Measurements from ENCODE around the gene GAL3ST2. TPM values are rescaled to one million over a fixed set of nuclear protein-coding genes. Genes with fewer than 3 reads are reported as not detected.

The GAL3ST2 gene
- total RNA-seq, 6 experiments from 2014 or later = 0.17 to 0.26 (median 0.23) TPM; not detected in 2

DNA sequence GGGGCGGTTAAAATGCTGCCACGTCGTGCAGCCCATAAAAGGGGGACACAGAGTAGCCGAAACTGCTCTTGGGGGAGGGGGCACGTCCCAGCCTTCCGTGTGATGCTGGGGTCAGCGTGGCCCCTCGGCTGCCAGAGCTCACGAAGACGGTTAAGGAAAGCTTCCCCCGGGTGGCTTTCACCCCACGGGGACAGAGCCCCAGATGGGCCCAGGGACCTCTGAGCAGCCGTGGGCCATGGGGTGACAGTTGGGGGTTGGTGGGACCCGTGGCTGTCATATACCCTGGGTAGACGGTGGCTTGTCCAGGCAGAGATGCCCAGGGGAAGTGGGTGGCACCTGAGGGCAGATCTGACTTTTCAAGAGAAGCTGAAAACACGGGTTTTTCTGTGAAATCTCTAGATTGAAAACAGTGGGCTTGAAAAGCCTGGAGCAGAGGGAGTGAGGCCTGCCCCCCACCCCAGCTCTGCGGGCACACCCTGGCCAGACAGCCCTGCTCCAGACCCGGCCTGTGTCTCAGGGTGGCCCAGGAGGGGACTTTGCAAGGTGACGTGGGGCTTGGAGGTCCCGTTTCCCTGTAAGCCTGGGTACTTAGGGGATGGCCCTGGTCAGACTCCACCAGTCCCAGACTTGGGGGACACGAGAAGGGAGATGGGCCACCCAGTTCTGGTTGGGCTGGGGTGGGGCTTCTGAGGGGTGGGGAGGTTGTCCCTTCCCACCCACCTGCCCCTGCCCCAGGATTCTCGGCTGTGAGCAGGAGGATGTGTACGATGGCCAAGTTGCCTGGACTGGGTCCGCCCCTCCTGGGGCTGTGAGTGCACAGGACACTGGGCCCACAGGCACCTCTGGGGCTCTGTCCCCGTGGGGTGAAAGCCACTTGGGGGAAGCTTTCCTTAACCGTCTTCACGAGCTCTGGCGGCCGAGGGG is 33.0 kb downstream of the GAL3ST2 start:
- no peaks in the 10 kb centered on the region for H3K9me3 Mint-ChIP-seq
- H3K4me3 Mint-ChIP-seq = no peak overlapping the region
- H3K36me3 Mint-ChIP-seq (ENCODE audit: low read depth) = no peaks in the 10 kb centered on the region
- no peak overlapping the region for H3K27ac Mint-ChIP-seq
- peaks cover 21% of the 10 kb centered on the region for H3K27me3 Mint-ChIP-seq (ENCODE audit: insufficient read depth)
- no peak for DNase-seq
- TF ChIP-seq, protein P1, sequence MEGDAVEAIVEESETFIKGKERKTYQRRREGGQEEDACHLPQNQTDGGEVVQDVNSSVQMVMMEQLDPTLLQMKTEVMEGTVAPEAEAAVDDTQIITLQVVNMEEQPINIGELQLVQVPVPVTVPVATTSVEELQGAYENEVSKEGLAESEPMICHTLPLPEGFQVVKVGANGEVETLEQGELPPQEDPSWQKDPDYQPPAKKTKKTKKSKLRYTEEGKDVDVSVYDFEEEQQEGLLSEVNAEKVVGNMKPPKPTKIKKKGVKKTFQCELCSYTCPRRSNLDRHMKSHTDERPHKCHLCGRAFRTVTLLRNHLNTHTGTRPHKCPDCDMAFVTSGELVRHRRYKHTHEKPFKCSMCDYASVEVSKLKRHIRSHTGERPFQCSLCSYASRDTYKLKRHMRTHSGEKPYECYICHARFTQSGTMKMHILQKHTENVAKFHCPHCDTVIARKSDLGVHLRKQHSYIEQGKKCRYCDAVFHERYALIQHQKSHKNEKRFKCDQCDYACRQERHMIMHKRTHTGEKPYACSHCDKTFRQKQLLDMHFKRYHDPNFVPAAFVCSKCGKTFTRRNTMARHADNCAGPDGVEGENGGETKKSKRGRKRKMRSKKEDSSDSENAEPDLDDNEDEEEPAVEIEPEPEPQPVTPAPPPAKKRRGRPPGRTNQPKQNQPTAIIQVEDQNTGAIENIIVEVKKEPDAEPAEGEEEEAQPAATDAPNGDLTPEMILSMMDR (IDR thresholded peaks at IDR 0.05) = no peak
- H3K4me1 Mint-ChIP-seq (ENCODE audit: low read depth) = no peaks in the 10 kb centered on the region

DNA sequence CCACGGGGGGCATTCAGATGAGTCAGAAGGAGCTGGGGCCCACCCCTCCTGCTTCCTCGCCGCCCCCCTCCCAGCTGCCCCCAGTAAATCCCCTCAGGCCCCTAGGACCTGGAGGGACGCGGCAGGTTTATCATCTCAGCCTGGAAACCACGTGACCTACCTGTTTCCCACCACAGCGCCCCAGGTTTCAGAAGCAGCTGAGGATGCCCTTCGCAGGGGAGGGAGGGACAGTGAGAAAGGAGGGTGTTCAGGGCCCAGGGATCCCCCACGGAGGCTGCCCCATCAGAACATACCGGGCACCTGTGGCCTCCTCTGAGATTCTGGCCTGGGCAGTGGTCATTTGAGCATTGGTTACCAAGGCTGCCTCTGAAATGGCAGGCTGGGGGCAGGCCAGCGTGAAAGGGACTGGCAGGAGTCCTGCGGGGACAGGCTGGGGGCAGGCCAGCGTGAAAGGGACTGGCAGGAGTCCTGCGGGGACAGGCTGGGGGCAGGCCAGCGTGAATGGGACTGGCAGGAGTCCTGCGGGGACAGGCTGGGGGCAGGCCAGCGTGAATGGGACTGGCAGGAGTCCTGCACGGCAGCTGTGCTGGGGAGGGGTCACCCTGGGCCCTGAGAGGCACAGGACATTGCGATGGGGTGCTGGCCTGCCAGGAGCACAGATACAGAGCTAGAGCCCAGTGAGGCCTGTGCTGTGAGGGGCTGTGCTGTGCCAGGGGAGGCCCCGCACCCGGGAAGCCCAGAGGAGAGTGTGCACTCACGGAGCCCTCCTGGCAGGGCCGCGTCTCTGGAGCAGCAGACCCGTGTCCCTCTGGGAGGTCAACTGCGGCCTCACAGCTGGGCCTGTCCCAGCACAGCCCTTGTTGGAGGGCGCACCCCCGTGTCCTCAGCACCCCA is 33.9 kb downstream of the GAL3ST2 start:
- Mint-ChIP-seq H3K36me3 (ENCODE audit: low read depth) (no peaks in the 10 kb centered on the region), H3K27ac (no peak overlapping the region), H3K4me3 (no peak overlapping the region), H3K4me1 (ENCODE audit: low read depth) (no peaks in the 10 kb centered on the region), H3K9me3 (no peaks in the 10 kb centered on the region), H3K27me3 (ENCODE audit: insufficient read depth) (peaks cover 21% of the 10 kb centered on the region)
- no peak for DNase-seq
- TF ChIP-seq, protein P1 (IDR thresholded peaks at IDR 0.05) = no peak

DNA sequence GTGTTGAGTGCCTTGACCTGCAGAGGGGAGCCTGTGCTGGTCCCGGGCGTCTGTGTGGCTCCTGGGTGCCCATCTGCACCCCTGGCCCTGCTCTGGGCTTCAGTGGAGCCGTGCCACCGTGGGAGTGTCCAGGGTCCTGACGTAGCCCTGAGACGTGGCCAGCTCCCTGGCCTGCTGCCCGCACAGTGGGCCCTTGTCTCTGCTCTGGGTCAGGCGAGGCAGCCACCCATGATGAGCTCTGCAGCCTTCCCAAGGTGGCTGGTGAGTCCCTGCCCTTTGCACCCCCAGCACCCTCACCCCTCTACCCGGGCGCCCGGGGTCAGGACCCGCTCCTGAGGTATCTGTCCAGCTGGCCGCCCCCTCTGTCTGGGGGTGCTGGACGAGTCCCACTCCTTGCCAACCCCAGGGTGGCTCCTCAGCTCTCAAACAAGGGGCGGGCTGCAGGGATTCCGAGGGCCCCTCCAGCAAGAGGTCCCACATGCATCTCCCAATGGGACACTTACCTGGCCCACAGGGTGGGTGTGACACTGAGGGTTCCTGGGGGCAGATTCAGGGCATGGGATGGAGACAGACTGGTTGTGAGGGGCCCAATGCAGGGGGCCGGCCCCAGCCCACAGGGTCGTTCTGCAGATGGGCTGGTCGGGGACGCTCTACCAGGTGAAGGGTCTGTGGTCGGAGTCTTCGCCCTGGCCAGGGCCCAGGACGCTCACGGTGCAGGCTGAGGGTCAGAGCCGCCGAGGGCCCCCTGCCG is 34.8 kb downstream of the GAL3ST2 start:
- H3K27ac Mint-ChIP-seq = no peak overlapping the region
- no peaks in the 10 kb centered on the region for H3K9me3 Mint-ChIP-seq
- H3K4me1 Mint-ChIP-seq (ENCODE audit: low read depth) = no peaks in the 10 kb centered on the region
- no peak overlapping the region for H3K4me3 Mint-ChIP-seq
- H3K36me3 Mint-ChIP-seq (ENCODE audit: low read depth) = no peaks in the 10 kb centered on the region
- H3K27me3 Mint-ChIP-seq (ENCODE audit: insufficient read depth) = peaks cover 21% of the 10 kb centered on the region
- TF ChIP-seq, protein P1 (IDR thresholded peaks at IDR 0.05) = no peak
- DNase-seq = no peak

DNA sequence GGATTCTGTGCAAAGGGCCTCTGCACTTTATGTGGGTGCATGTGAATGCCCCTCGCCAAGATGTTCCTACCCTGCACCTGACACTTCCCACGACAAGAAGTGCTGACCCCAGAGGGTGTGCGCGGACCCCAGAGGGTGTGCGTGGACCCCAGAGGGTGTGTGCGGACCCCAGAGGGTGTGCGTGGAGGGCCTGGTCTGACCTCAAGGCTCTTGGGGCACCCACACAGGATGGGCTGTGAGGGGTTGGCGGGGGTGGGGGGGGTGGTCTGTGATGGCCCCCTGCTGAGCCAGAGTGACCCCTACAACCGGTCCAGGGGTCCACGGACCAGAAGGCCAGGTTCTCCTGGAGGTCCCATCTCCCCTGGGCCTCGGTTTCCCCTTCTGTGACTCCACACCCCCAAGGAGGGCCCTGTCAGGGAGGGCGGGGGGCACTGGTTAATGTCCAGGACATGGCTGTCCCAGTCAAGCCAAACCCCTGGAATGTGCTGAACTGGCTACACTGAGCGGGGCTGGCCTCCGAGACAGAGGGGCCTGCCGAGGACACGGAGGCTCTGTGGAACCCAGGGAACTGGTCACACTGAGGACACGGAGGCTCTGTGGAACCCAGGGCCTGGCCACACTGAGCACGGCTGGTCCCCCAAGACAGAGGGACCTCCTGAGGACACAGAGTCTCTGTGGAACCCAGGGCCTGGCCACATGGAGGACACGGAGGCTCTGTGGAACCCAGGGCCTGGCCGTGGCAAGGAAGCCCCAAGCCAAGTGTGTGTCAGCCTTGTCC is 35.5 kb downstream of the GAL3ST2 start:
- TF ChIP-seq, protein P1 (IDR thresholded peaks at IDR 0.05) = no peak
- no peak overlapping the region for H3K27ac Mint-ChIP-seq
- H3K4me3 Mint-ChIP-seq = no peak overlapping the region
- no peaks in the 10 kb centered on the region for H3K4me1 Mint-ChIP-seq (ENCODE audit: low read depth)
- H3K27me3 Mint-ChIP-seq (ENCODE audit: insufficient read depth) = peaks cover 21% of the 10 kb centered on the region
- no peak for DNase-seq
- no peaks in the 10 kb centered on the region for H3K36me3 Mint-ChIP-seq (ENCODE audit: low read depth)
- H3K9me3 Mint-ChIP-seq = no peaks in the 10 kb centered on the region

Measured in HFFc6 (cell line).